HL-60 (cell line): ENCODE measurements around the gene B4GALT6.
"Not testable (repeated sequence)": the region's sequence is repeated elsewhere in the genome, so short reads cannot be mapped to it uniquely, and the experiment has no call there.

Experiments
- DNase-seq, 2 experiments: peaks; one replicate each; pipeline ENCODE4 v3.0.0-alpha.2; 2010 to 2020; ENCODE audit warnings: low read depth in 1 of 2, low spot score in 1 of 2
- H3K27ac ChIP-seq: fragments of 250-450 bp; sonication (Bioruptor Pico); replicated peaks from 2 replicates; pipeline ENCODE4 v1.5.1; 2020; ENCODE audit warnings: mild to moderate bottlenecking, moderate library complexity
- H3K27me3 ChIP-seq: fragments of 250-450 bp; sonication (Bioruptor Pico); 2 replicates; pipeline ENCODE4 v1.5.1; 2021; ENCODE audit warnings: mild to moderate bottlenecking, moderate library complexity; ENCODE audit not compliant: insufficient read depth, poor library complexity, severe bottlenecking
- H3K4me3 ChIP-seq: replicated peaks from 2 replicates; pipeline ENCODE4 v1.5.1; 2011; ENCODE audit warnings: mild to moderate bottlenecking, control low read depth, low read length; ENCODE audit not compliant: insufficient read depth
- CTCF ChIP-seq: IDR thresholded peaks from one replicate; pipeline ENCODE4 v1.5.1; 2011; ENCODE audit warnings: low read length, control low read depth, inconsistent platforms; ENCODE audit not compliant: insufficient read depth
- GABPA ChIP-seq: IDR thresholded peaks from 2 replicates; pipeline ENCODE4 v1.6.1; 2012; ENCODE audit warnings: low read depth
- POLR2AphosphoS5 ChIP-seq: IDR thresholded peaks from 2 replicates; pipeline ENCODE4 v1.6.1; 2012; ENCODE audit warnings: low read depth
- REST ChIP-seq: IDR thresholded peaks from 2 replicates; pipeline ENCODE4 v1.6.1; 2012; ENCODE audit warnings: low read depth; ENCODE audit not compliant: insufficient replicate concordance
- SPI1 ChIP-seq: IDR thresholded peaks from 2 replicates; pipeline ENCODE4 v1.6.1; 2012; ENCODE audit warnings: low read depth, mild to moderate bottlenecking, borderline replicate concordance
- long read RNA-seq: library from polyadenylated mRNA; unstranded; transcript quantifications from one replicate; pipeline ENCODE4 v2.0.0, GENCODE V29; 2020

Gene B4GALT6
- long read RNA-seq, partial matches to known transcripts = 1 of 11 reads
- long read RNA-seq, other reads (novel, unspliced or antisense) = 9 of 11 reads

GRCh38 chr18:31684279-31685096 lies at the start of gene B4GALT6:
Gene B4GALT6 (minus strand): TSS chr18:31684581. CDS start chr18:31684426, 155 bp downstream.
- Histone ChIP-seq H3K27ac (no peak within 1 kb of the TSS), H3K4me3 (peak within 1 kb of the TSS; percentile 59), H3K27me3 (peaks cover 42% of the 10 kb centered on the region)
- peak in 1 of 2 experiments; percentile 21 for DNase-seq
- TF ChIP-seq SPI1 = peak; percentile 82
- TF ChIP-seq REST = no peak

GRCh38 chr18:31731628-31732027 lies 47.2 kb upstream of the B4GALT6 start:
- DNase-seq = no peak
- Histone ChIP-seq H3K4me3 (no peak overlapping the region), H3K27ac (no peak overlapping the region), H3K27me3 (peaks cover 10% of the 10 kb centered on the region)
- TF ChIP-seq CTCF (no peak), POLR2AphosphoS5 (no peak), GABPA (no peak), REST (no peak)

- H3K27me3 ChIP-seq = peaks cover 15% of the 10 kb centered on the region
- not testable (repeated sequence) for H3K4me3 ChIP-seq, DNase-seq, H3K27ac ChIP-seq
These were observed 44.8 kb upstream of the B4GALT6 start for GRCh38 chr18:31729196-31729595.

GRCh38 chr18:31723990-31724711 lies 39.8 kb upstream of the B4GALT6 start:
- DNase-seq = no peak
- Histone ChIP-seq H3K4me3 (peak overlapping the region; percentile 41), H3K27me3 (peaks cover 13% of the 10 kb centered on the region), H3K27ac (no peak overlapping the region)
- TF ChIP-seq CTCF (no peak), REST (no peak), SPI1 (no peak), POLR2AphosphoS5 (no peak), GABPA (no peak)
